GM23338 (cell line): ENCODE data around the gene ARMC8. TPM values are rescaled to one million over a fixed set of nuclear protein-coding genes. Genes with fewer than 3 reads are reported as not detected.

Experiments used
- ATAC-seq: fragments of 200-7000 bp; cut with Tn5 transposase; 3 replicates; pipeline ENCODE4 v1.9.1; 2020
- DNase-seq: peaks from one replicate; pipeline ENCODE4 v3.0.0-alpha.2; 2015; ENCODE audit warnings: low spot score
- H2AFZ ChIP-seq: fragments of 200-600 bp; sonication (generic); 2 replicates; pipeline ENCODE4 v1.8.0; 2016; ENCODE audit warnings: antibody characterized with exemption, mild to moderate bottlenecking, moderate library complexity
- H3F3A ChIP-seq: fragments of 200-600 bp; sonication (generic); replicated peaks from 2 replicates; pipeline ENCODE4 v1.8.0; 2017; ENCODE audit warnings: antibody characterized with exemption, mixed run types, low read depth
- H3K27ac ChIP-seq: fragments of 200-600 bp; sonication (generic); 2 replicates; pipeline ENCODE4 v1.6.1; 2016; ENCODE audit warnings: low read depth
- H3K27me3 ChIP-seq: fragments of 200-600 bp; sonication (generic); 2 replicates; pipeline ENCODE4 v1.8.0; 2016; ENCODE audit warnings: mild to moderate bottlenecking, mixed run types, moderate library complexity; ENCODE audit not compliant: insufficient read depth
- H3K36me3 ChIP-seq: fragments of 200-600 bp; sonication (generic); 2 replicates; pipeline ENCODE4 v1.8.0; 2016; ENCODE audit warnings: mild to moderate bottlenecking; ENCODE audit not compliant: insufficient read depth
- H3K4me1 ChIP-seq: fragments of 200-600 bp; sonication (generic); 2 replicates; pipeline ENCODE4 v1.8.0; 2016; ENCODE audit warnings: mild to moderate bottlenecking, moderate library complexity; ENCODE audit not compliant: insufficient read depth
- H3K4me2 ChIP-seq: fragments of 200-600 bp; sonication (generic); 2 replicates; pipeline ENCODE4 v1.7.1; 2017; ENCODE audit warnings: mixed run types
- H3K4me3 ChIP-seq: fragments of 200-600 bp; sonication (generic); 2 replicates; pipeline ENCODE4 v1.6.1; 2016; ENCODE audit warnings: mixed run types
- H3K79me2 ChIP-seq: fragments of 200-600 bp; sonication (generic); replicated peaks from 2 replicates; pipeline ENCODE4 v1.8.0; 2017; ENCODE audit warnings: mild to moderate bottlenecking; ENCODE audit not compliant: insufficient read depth
- H3K9me2 ChIP-seq: fragments of 200-600 bp; sonication (generic); 2 replicates; pipeline ENCODE4 v1.8.0; 2017; ENCODE audit not compliant: insufficient read depth
- H4K20me1 ChIP-seq: fragments of 200-600 bp; sonication (generic); replicated peaks from 2 replicates; pipeline ENCODE4 v1.8.0; 2017; ENCODE audit warnings: mild to moderate bottlenecking; ENCODE audit not compliant: insufficient read depth
- H3K27ac Mint-ChIP-seq: 2 replicates; pipeline ENCODE4 v1.8.0; 2020; ENCODE audit warnings: inconsistent platforms, mild to moderate bottlenecking, moderate library complexity, mixed read lengths
- H3K27me3 Mint-ChIP-seq: 3 replicates; pipeline ENCODE4 v1.8.0; 2022; ENCODE audit warnings: low read depth, mild to moderate bottlenecking, moderate library complexity, mixed read lengths, inconsistent platforms; ENCODE audit not compliant: insufficient read depth, poor library complexity
- H3K36me3 Mint-ChIP-seq: 3 replicates; pipeline ENCODE4 v1.8.0; 2021; ENCODE audit warnings: low read depth, mild to moderate bottlenecking, inconsistent platforms, moderate library complexity, mixed read lengths
- H3K4me1 Mint-ChIP-seq: 3 replicates; pipeline ENCODE4 v1.8.0; 2020; ENCODE audit warnings: mild to moderate bottlenecking, inconsistent platforms, mixed read lengths
- H3K4me3 Mint-ChIP-seq: 3 replicates; pipeline ENCODE4 v1.8.0; 2021; ENCODE audit warnings: moderate library complexity, mild to moderate bottlenecking, inconsistent platforms, mixed read lengths
- H3K9me3 Mint-ChIP-seq: 3 replicates; pipeline ENCODE4 v1.8.0; 2020; ENCODE audit warnings: moderate library complexity, mild to moderate bottlenecking, inconsistent platforms, mixed read lengths
- CREB1 ChIP-seq: fragments of 250-450 bp; sonication (Bioruptor Pico); IDR thresholded peaks from 2 replicates; pipeline ENCODE4 v1.5.0; 2020; ENCODE audit warnings: low read depth, mild to moderate bottlenecking, moderate library complexity
- EZH2 ChIP-seq: fragments of 200-600 bp; sonication (generic); IDR thresholded peaks from one replicate; pipeline ENCODE4 v1.8.0; 2017; ENCODE audit warnings: antibody characterized with exemption, mild to moderate bottlenecking, low read depth; ENCODE audit not compliant: unreplicated experiment
- EZH2phosphoT487 ChIP-seq: fragments of 200-600 bp; sonication (generic); IDR thresholded peaks from one replicate; pipeline ENCODE4 v1.8.1; 2018; ENCODE audit warnings: antibody characterized with exemption; ENCODE audit not compliant: unreplicated experiment
- JUNB ChIP-seq: IDR thresholded peaks from one replicate; pipeline ENCODE4 v1.6.1; 2016; ENCODE audit warnings: antibody characterized with exemption; ENCODE audit not compliant: unreplicated experiment
- NANOG ChIP-seq: IDR thresholded peaks from 2 replicates; pipeline ENCODE4 v1.6.1; 2016; ENCODE audit warnings: antibody characterized with exemption, borderline replicate concordance
- POLR2AphosphoS5 ChIP-seq: IDR thresholded peaks from 2 replicates; pipeline ENCODE4 v1.6.1; 2016; ENCODE audit warnings: antibody characterized with exemption, low read depth
- STAT1 ChIP-seq: IDR thresholded peaks from one replicate; pipeline ENCODE4 v1.6.1; 2016; ENCODE audit warnings: antibody characterized with exemption; ENCODE audit not compliant: unreplicated experiment
- ZNF114 ChIP-seq: fragments of 250-450 bp; sonication (Bioruptor Pico); IDR thresholded peaks from 2 replicates; pipeline ENCODE4 v1.5.0; 2020; ENCODE audit warnings: mild to moderate bottlenecking, moderate library complexity
- ZNF331 ChIP-seq: fragments of 250-450 bp; sonication (Bioruptor Pico); IDR thresholded peaks from 2 replicates; pipeline ENCODE4 v1.5.0; 2020; ENCODE audit warnings: low read depth, mild to moderate bottlenecking, moderate library complexity
- polyA plus RNA-seq: library from polyadenylated mRNA; unstranded; fragments of >200 nt; fragmentation: Nextera tagmentation; extraction: Ambion mirVana; gene quantifications from 2 replicates; pipeline ENCODE4 v1.2.1, GENCODE V29; 2016
- total RNA-seq: library from RNA; depleted of rRNA; stranded (reverse); fragments of >200 nt; shearing (Covaris generic); gene quantifications from 2 replicates; pipeline ENCODE4 v1.2.3, GENCODE V29; 2014
- TF ChIP-seq, protein P1 (sequence below): IDR thresholded peaks from 2 replicates; pipeline ENCODE4 v1.6.1; 2016; ENCODE audit warnings: antibody characterized with exemption
- TF ChIP-seq, protein P2 (sequence below): IDR thresholded peaks from one replicate; pipeline ENCODE4 v1.6.1; 2018; ENCODE audit warnings: antibody characterized with exemption; ENCODE audit not compliant: unreplicated experiment
- TF ChIP-seq, protein P3 (sequence below), 2 experiments: fragments of 200-600 bp in 1 of 2; sonication (generic) in 1 of 2; conservative IDR thresholded peaks; 2 replicates each; pipeline versions ENCODE4 v1.5.1 to v1.6.1; 2016 to 2017; ENCODE audit warnings: antibody characterized with exemption in 2 of 2, low read depth in 2 of 2, mild to moderate bottlenecking in 2 of 2, moderate library complexity in 1 of 2
- TF ChIP-seq, protein P4 (sequence below): fragments of 250-450 bp; sonication (Bioruptor Pico); IDR thresholded peaks from 2 replicates; pipeline ENCODE4 v1.5.0; 2020; ENCODE audit warnings: mild to moderate bottlenecking, moderate library complexity

The ARMC8 gene
- total and polyA plus RNA-seq, 2 experiments from 2014 or later, result 36.8 to 61.4 TPM

DNA sequence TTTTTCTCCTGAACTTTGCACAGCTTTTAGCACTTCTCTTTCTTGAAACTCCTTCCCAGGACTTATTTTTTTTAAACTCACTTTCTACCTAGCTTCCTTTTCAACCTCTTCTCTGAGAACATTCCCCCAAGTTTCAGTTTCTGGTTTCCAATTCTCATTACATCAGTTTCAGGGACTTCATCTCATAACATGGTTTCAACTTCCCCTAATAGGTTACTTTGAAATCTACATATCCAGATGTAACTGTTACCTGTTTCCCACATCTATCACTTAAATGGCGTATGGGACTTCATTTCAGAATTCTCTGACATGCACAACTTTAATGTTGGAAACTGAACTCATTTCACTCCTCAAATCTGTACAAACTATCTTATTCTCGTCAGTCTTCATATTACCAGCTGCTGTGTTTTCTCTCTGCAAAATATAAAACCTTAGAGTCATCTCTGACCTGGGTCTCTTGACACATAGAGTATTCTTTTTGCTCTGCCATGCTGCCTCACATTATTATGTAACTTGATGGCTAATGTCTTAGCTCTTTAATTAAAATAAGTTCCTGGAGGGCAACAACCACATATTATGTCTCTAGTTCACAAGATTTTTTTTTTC is 84.2 kb downstream of the ARMC8 start:
- Mint-ChIP-seq H3K4me3 (no peak overlapping the region), H3K27ac (no peak overlapping the region), H3K4me1 (0 out of 3 replicates have a peak, but pooled peaks cover 3% of the 10 kb centered on the region), H3K36me3 (peaks cover 32% of the 10 kb centered on the region), H3K9me3 (no peaks in the 10 kb centered on the region), H3K27me3 (no peaks in the 10 kb centered on the region)
- Histone ChIP-seq H3K4me2 (no peak overlapping the region), H3F3A (no peaks in the 10 kb centered on the region), H3K9me2 (no peaks in the 10 kb centered on the region), H3K79me2 (no peaks in the 10 kb centered on the region), H3K27me3 (no peaks in the 10 kb centered on the region), H3K4me3 (no peak overlapping the region), H4K20me1 (no peaks in the 10 kb centered on the region), H3K36me3 (peaks cover 8% of the 10 kb centered on the region), H3K4me1 (no peaks in the 10 kb centered on the region), H3K27ac (no peak overlapping the region), H2AFZ (no peak overlapping the region)
- no peak for DNase-seq
- no peak for ATAC-seq
- TF ChIP-seq STAT1, result no peak
- no peak for TF ChIP-seq ZNF331 (CRISPR knock-in tag)
- TF ChIP-seq, protein P1, sequence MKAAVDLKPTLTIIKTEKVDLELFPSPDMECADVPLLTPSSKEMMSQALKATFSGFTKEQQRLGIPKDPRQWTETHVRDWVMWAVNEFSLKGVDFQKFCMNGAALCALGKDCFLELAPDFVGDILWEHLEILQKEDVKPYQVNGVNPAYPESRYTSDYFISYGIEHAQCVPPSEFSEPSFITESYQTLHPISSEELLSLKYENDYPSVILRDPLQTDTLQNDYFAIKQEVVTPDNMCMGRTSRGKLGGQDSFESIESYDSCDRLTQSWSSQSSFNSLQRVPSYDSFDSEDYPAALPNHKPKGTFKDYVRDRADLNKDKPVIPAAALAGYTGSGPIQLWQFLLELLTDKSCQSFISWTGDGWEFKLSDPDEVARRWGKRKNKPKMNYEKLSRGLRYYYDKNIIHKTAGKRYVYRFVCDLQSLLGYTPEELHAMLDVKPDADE, result no peak
- no peak for TF ChIP-seq CREB1 (CRISPR knock-in tag)
- TF ChIP-seq, protein P2, sequence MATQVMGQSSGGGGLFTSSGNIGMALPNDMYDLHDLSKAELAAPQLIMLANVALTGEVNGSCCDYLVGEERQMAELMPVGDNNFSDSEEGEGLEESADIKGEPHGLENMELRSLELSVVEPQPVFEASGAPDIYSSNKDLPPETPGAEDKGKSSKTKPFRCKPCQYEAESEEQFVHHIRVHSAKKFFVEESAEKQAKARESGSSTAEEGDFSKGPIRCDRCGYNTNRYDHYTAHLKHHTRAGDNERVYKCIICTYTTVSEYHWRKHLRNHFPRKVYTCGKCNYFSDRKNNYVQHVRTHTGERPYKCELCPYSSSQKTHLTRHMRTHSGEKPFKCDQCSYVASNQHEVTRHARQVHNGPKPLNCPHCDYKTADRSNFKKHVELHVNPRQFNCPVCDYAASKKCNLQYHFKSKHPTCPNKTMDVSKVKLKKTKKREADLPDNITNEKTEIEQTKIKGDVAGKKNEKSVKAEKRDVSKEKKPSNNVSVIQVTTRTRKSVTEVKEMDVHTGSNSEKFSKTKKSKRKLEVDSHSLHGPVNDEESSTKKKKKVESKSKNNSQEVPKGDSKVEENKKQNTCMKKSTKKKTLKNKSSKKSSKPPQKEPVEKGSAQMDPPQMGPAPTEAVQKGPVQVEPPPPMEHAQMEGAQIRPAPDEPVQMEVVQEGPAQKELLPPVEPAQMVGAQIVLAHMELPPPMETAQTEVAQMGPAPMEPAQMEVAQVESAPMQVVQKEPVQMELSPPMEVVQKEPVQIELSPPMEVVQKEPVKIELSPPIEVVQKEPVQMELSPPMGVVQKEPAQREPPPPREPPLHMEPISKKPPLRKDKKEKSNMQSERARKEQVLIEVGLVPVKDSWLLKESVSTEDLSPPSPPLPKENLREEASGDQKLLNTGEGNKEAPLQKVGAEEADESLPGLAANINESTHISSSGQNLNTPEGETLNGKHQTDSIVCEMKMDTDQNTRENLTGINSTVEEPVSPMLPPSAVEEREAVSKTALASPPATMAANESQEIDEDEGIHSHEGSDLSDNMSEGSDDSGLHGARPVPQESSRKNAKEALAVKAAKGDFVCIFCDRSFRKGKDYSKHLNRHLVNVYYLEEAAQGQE, result no peak
- TF ChIP-seq POLR2AphosphoS5, result no peak
- TF ChIP-seq, protein P3, sequence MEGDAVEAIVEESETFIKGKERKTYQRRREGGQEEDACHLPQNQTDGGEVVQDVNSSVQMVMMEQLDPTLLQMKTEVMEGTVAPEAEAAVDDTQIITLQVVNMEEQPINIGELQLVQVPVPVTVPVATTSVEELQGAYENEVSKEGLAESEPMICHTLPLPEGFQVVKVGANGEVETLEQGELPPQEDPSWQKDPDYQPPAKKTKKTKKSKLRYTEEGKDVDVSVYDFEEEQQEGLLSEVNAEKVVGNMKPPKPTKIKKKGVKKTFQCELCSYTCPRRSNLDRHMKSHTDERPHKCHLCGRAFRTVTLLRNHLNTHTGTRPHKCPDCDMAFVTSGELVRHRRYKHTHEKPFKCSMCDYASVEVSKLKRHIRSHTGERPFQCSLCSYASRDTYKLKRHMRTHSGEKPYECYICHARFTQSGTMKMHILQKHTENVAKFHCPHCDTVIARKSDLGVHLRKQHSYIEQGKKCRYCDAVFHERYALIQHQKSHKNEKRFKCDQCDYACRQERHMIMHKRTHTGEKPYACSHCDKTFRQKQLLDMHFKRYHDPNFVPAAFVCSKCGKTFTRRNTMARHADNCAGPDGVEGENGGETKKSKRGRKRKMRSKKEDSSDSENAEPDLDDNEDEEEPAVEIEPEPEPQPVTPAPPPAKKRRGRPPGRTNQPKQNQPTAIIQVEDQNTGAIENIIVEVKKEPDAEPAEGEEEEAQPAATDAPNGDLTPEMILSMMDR (conservative IDR thresholded peaks at IDR 0.05; ENCODE audit: low read depth in 2 of 2), result no peak
- no peak for TF ChIP-seq JUNB
- TF ChIP-seq, protein P4, sequence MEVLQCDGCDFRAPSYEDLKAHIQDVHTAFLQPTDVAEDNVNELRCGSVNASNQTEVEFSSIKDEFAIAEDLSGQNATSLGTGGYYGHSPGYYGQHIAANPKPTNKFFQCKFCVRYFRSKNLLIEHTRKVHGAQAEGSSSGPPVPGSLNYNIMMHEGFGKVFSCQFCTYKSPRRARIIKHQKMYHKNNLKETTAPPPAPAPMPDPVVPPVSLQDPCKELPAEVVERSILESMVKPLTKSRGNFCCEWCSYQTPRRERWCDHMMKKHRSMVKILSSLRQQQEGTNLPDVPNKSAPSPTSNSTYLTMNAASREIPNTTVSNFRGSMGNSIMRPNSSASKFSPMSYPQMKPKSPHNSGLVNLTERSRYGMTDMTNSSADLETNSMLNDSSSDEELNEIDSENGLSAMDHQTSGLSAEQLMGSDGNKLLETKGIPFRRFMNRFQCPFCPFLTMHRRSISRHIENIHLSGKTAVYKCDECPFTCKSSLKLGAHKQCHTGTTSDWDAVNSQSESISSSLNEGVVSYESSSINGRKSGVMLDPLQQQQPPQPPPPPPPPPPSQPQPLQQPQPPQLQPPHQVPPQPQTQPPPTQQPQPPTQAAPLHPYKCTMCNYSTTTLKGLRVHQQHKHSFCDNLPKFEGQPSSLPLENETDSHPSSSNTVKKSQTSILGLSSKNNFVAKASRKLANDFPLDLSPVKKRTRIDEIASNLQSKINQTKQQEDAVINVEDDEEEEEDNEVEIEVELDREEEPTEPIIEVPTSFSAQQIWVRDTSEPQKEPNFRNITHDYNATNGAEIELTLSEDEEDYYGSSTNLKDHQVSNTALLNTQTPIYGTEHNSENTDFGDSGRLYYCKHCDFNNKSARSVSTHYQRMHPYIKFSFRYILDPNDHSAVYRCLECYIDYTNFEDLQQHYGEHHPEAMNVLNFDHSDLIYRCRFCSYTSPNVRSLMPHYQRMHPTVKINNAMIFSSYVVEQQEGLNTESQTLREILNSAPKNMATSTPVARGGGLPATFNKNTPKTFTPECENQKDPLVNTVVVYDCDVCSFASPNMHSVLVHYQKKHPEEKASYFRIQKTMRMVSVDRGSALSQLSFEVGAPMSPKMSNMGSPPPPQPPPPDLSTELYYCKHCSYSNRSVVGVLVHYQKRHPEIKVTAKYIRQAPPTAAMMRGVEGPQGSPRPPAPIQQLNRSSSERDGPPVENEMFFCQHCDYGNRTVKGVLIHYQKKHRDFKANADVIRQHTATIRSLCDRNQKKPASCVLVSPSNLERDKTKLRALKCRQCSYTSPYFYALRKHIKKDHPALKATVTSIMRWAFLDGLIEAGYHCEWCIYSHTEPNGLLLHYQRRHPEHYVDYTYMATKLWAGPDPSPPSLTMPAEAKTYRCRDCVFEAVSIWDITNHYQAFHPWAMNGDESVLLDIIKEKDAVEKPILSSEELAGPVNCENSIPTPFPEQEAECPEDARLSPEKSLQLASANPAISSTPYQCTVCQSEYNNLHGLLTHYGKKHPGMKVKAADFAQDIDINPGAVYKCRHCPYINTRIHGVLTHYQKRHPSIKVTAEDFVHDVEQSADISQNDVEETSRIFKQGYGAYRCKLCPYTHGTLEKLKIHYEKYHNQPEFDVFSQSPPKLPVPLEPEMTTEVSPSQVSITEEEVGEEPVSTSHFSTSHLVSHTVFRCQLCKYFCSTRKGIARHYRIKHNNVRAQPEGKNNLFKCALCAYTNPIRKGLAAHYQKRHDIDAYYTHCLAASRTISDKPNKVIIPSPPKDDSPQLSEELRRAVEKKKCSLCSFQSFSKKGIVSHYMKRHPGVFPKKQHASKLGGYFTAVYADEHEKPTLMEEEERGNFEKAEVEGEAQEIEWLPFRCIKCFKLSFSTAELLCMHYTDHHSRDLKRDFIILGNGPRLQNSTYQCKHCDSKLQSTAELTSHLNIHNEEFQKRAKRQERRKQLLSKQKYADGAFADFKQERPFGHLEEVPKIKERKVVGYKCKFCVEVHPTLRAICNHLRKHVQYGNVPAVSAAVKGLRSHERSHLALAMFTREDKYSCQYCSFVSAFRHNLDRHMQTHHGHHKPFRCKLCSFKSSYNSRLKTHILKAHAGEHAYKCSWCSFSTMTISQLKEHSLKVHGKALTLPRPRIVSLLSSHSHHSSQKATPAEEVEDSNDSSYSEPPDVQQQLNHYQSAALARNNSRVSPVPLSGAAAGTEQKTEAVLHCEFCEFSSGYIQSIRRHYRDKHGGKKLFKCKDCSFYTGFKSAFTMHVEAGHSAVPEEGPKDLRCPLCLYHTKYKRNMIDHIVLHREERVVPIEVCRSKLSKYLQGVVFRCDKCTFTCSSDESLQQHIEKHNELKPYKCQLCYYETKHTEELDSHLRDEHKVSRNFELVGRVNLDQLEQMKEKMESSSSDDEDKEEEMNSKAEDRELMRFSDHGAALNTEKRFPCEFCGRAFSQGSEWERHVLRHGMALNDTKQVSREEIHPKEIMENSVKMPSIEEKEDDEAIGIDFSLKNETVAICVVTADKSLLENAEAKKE (CRISPR knock-in tag), result no peak
- TF ChIP-seq EZH2phosphoT487, result no peak
- no peak for TF ChIP-seq ZNF114 (CRISPR knock-in tag)
- TF ChIP-seq NANOG, result no peak
- TF ChIP-seq EZH2, result no peak
